Stimulated activated CD8-positive, alpha-beta memory T cell treated with anti-CD3 and anti-CD28 coated beads, Interleukin-4, amount 100 ng/mL, for 24 hours (primary cell): Measurements from ENCODE around the gene KIAA1958.
"Not testable (repeated sequence)": the region's sequence is repeated elsewhere in the genome, so short reads cannot be mapped to it uniquely, and the experiment has no call there.

ENCODE experiments used
- DNase-seq: peaks from one replicate; pipeline ENCODE4 v3.0.0-alpha.2; 2020; ENCODE audit warnings: low read depth

Gene KIAA1958

DNA sequence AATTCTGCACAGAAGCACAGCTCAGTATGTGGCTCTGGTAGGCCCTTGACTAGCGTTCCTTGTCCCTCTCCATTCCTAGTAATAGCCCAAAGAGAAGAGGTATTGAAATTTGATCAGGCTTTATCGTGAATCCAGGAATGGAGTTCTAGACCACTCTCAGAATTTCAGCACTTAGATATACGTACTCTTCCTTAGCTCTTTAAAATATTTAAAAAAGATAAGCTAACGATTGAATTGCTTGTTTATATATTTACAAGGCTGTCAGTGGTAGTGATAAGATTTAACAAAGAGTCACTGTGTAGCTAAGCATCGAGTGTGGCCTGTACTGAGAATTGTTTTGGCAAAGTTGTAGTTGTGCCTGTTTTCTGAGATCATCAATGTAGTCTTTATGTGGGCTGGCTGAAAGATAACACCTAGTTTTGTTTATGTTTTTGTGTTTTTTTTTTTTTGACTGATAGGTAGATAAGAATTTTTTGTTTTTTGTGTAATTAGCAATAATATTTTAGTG lies 2.5 kb downstream of the KIAA1958 start:
- DNase-seq, result no peak

DNA sequence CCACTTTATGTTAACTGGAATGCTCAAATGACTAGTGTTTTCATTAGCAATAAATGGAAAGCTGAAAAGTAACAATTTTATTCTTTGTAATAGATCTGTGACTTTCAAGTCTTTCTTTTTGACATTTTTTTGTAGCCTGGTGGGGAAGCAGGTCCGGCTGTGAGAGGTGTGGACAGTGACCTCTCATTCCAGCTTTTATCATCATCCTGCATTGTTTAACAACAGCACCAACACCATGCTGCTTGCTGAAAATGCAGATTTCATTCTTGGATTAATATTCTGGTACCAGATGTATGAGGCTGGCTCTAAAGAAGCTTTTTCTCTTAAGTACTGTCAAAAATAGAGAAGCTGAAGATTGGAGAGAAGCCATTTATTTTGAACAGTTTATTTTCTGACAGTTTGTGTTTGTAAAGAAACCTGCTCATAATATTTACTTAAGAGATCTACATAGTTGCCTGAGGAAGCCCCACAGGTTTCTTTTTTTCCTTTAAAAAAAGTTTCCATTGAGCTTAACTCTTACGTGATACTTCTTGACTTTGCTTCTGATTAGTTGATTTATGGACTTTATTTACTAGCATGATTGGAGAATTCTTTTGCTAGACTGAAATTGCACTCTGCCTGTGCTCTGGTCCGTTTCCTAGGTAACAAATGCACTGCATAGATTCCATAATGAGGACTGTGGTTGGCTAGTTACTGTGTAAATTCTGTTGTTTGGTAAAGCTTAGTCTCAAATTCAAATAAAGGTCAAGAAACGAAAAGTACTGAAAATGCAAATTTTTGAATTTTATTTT lies 3.4 kb downstream of the KIAA1958 start:
- DNase-seq, result no peak

DNA sequence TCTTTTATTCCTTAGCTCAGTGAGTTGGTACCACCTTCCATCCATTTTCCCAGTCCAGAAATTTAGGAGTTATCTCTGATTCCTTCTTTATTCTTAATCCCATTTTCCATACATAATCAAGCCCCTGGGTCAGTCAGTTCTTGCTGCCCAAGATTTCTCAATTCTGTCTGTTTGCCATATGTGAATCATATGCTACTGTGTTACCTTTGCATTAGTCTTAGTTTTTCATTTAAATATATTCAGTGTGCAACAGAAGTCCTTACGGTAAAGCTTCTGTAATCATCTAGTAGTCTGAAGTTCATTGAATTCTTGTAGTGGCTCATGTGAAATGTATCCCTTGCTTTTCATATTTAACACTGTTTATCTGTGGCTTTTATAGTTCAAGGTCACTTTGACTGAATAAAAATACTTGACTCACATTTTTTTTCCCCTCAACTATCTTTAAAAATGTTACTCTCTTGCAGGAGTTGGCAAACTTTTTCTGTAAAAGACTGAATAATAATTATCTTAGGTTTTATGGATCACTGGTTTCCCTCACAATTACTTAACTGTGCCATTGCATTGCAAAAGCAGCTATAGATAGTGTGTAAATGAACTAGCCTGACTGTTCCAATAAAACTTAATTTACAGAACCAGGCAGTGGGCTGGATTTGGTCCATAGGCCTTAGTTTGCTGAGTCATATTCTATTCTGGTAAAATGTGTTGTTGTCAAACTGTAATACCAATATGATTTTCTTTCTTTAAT lies 6.9 kb downstream of the KIAA1958 start:
- no peak for DNase-seq

DNA sequence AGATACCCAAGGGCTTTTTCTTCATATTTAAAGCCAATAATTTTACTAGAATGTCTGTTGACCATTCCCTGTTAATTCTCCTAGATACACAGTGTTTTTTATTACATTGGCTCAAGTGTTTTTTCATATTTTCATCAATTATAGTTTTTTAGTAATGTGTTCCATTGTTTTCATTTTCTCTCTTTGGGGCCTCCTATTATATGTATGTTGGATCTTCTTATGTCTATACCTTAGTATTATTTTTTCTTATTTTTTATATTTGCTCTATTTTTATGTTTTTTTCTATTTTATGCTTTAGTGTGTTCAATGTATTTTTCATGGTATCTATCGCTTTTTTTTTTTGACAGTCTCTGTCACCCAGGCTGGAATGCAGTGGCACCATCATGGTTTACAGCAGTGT lies 7.5 kb downstream of the KIAA1958 start:
- no peak for DNase-seq

DNA sequence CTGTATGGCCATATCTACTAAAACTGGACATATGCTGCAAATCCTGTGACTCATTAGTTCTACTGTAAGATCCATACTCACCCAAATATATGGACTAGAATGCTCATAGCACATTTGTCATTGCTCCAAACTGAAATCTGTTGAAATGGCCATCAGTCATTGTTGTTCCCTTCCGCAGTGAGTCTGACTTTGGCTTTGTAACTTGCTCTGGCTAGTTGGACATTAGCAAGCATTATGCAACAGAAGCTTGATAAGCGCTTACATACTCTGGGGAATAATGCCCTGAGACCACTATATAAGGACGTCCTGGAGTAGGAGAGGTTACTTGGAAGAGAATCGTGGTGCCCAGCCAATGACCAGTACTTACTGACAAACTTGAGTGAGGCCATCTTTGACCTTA lies 9.0 kb downstream of the KIAA1958 start:
- DNase-seq, result no peak

DNA sequence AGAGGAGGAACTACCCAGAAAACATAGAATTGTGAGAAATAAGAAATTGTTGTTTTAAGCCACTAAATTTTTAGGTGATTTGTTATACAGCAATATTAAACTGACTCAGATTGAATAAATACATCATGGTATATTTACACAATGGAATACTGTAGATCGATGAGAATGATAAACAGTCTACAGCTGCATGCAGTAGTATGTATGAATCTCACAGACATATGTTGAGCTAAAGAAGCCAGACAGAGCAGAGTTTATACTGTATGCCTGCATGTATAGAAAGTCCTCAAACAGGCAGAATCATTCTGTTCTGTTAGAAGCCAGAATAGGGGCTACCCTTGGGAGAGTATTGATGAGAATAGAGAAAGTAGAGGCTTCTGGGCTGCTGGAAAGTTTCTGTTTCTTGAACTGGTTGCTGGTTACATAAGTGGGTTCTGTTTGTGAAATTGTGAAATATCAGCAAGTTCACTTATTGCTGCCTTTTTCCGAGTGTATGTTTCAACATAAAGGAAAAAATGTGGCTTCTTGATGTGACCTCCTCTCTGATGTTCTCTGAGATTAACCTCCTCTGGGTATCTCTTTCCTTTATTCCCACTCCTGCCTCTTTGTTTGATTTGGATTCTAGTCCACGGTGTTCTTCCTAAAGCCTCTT lies 9.6 kb downstream of the KIAA1958 start:
- DNase-seq, result no peak

DNA sequence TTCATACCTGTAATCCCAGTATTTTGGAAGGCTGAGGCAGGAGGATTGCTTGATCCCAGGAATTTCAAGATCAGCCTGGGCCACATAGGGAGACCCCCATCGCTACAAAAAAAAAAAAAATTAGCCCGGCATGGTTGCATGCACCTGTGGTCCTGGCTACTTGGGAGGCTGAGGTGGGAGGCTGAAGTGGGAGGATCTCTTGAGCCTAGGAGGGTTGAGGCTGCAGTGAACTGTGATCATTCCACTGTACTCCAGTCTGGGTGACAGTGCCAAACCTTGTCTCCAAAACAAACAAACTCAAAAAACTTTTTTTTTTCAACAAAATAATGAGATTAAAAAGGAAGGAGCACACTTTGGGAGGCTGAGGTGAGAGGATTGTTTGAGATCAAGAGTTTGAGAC lies 14.2 kb downstream of the KIAA1958 start:
- DNase-seq, result no peak

DNA sequence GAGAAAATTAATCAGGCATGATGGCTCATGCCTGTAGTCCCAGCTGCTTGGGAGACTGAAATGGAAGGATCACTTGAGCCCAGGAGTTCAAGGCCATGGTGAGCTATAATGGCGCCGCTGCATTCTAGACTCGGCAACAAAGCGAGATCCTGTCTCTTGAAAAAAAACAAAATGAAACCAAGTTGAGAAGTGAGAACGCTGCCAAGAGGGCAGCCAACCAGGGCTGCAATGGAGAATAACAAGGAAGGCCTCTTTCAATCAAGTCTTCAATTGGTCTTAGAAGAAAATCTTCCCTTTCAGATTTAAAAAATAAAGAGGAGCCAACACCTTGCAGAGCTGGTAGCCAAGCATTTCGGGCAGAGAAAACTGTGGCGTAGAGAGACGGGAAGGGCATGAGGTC lies 14.7 kb downstream of the KIAA1958 start:
- no peak for DNase-seq

DNA sequence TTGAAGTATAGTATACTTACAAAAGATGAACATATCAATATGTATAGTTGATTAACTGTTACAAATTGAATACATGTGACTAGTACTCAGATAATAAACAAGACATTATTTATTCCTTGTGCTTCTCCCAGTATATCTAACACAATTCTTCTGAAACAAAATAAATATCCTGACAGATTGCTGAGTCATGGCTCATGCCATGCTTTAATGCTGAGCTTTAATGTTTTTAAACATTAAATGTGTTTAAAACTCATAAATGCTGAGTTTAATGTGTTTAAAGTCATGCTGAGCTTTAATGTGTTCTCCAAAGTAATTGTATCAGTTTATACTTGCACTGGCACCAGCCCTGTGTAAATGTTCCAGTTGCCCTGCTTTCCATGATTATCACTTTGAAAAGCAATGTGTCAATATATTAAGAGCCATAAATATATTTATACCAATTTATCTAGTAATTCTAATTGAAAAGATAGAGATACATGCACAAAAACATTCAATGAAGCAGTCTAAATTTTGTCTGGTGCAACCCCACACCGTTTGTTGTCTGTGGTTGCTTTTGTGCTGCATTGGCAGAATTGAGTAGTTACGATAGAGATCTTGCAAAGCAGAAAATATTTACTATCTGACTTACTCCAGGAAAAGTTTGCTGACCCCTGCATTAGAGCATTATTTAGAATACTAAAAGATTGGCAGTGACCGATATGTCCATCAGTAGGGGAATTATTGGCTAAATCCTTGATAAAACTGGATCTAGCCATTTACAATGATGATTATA lies 15.7 kb downstream of the KIAA1958 start:
- DNase-seq, result no peak

DNA sequence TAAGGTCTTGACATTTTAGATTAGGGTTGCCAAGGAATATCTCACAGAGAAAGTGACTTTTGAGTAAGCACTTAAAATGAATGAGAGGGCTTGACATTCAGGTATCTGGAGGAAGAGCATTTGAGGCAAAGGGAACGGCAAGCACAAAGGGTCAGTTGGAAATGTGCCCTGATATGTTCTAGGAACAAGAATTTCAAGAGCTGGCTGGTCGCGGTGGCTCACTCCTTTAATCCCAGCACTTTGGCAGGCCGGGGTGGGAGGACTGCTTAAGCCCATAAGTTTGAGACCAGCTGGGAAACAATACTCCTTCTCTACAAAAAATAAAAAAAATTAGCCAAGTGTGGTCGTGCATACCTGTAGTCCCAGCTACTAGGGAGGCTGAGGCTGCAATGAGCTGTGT lies 16.5 kb downstream of the KIAA1958 start:
- no peak for DNase-seq

DNA sequence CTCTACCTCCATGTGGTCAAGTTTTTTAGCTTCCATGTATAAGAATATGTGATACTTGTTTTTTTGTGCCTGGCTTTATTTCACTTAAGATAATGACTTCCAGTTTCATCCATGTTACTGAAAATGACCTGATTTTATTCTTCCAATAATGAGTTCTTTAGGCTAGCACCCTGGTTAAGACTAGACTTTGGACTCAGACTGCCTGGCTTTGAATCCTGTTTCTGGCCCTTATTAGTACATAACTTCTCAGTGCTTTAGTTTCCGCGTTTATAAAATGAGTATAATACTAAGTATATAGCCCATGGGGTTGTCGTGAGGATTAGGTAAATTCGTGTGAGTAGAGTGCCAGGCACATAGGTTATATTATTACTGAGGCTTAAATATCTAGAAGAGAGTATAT lies 18.5 kb downstream of the KIAA1958 start:
- no peak for DNase-seq

DNA sequence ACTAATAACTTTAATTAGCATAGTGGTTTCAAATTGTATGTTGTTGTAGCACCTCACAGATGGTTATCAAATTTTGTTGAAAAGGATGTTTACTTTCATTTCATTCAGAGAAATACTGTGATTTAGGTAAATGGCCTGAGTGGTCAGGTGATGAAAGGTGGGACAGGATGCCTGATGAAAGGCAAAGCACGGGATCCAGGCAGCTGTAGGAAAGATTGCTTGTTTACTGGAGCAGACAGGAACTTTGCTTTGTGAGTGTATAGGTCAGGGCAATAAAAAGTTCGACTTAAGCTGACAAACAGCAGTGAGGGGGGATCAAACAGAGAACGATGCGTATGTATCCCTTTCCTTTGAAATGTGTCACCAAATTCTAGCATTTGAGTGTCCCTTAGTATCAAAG lies 19.0 kb downstream of the KIAA1958 start:
- DNase-seq, result no peak

DNA sequence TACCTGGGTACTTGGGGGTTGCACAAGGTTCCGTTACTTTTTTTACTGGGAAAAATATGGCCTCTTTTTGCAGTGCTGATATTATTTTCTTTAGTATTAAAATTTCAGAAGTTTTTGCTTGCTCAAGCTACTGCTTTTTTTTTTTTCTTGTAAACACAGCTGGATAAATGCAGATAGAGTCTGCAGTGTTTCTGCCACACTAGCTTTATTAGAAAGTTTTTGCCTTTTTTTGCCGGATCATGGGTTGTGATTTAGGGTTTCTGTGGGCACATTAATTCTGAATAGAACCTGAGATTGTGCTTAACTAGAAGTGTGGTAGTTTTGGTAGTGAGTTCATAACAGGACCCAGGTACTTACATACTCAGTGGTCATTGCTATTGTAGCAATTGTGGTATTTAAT lies 19.9 kb downstream of the KIAA1958 start:
- DNase-seq, result no peak

DNA sequence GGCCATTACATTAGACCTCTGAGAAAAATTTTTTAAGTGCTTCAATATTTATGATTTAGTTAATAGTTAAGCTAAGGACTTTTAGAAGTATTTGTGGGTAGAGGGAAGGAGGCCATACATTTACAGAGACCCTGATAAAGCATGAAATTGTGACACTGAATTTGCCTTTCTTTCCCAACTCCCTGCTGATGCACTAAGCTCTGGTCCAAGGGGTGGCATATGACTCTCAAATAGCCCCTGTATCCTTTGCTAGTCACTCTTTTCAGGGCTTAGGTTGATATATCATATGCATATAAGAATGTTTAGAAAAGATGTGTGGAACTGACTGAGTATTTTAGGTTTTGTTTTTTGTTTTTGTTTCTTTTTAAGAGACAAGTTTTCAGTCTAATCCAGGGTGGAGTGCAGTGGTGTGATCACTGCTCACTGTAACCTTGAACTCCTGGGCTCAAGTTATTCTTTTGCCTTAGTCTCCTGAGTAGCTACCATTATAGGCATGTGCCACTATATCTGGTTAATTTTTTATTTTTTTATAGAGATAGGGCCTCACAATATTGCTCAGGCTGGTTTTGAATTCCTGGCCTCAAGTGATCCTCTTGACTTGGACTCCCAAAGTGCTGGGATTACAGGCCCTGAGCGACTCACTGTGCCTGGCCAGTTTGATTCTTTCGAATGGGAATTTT lies 20.5 kb downstream of the KIAA1958 start:
- no peak for DNase-seq

DNA sequence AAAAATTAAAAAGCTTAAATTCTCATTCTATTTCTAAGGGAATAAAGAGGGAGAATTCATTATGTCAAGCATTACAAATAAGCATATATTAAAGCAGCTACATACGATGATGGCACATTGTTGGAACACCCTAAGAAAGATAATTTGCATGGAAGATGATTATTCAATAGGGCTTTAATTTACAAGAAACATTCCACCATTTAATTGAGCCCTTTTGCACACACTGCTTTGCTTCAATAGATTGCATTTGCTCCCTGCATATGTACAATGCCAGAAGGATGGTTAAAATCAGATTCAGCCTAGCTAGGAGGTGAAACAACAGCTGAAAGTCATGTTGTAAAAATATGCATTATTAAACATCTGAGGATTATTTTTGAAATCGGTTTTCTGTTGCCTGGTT lies 21.8 kb downstream of the KIAA1958 start:
- DNase-seq, result no peak

DNA sequence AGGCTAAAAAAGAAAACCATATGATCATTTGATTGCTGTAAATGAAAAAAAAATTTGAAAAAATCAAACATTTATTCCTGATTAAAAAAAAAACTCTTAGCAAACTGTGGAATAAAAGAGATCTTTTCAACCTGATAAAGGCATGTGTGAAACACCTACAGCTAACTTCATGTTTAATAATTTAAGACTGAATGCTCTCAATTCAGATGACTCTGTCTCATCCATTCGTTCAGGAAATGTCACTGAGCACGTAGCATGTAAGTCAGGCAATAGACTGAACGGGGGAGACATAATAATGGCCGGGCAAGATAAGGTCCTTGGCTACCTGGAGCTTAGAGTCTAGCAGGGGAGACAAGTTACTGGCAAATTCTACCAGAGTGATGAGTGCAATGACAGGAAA lies 25.8 kb downstream of the KIAA1958 start:
- DNase-seq, result not testable (repeated sequence)

DNA sequence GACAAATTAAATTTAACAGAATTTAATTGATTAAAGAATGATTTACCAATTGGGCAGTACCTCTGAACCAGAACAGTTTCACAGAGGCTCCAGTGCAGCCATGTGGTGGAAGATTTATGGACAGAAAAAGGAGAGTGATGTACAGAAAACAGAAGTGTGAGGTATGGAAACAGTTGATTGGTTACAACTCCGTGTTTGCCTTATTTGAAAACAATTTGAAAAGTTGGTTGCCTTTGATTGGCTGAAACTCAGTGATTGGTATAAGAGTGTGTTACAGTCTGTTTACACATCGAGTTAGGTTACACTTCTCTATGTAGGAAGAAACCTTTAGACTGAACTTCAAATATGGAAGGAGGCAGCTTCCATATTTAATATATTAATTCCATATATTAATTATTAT lies 30.1 kb downstream of the KIAA1958 start:
- DNase-seq, result no peak

DNA sequence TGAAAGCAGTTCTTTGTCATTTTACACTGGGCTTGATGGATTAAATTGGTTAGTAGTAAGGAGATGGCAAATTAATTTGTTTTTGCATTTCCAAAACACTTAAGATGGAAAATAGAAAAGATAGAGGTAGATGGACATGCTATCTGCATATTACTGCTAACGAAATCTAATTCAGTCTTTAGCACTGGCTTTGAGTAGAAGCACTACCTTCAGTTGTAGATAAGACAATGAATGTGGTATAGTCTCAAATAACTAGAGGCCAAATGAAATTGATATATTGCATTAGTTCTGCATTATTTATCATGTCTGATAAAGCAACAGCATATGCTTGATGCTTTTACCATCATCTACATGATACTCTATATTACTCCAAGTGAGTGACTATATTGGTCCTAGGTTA lies 33.4 kb downstream of the KIAA1958 start:
- no peak for DNase-seq

DNA sequence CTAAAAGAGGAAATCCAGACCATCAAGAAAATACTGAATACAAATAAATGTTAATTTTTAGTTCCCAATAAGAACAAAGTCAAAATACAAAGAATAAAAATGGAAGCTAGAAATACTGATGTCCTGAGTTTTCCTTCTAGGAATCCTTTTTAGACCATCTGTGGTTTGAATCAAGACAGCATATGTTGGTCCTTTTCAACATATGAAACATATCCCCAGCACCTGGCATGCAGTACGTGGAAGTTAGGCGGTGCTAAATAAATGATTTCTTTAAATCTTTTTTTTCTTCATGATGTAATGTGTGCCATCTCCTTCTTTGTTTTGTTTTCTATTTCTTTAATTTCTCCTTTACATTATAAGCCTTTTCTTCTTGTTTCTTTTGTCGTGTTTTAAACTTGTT lies 34.0 kb downstream of the KIAA1958 start:
- DNase-seq, result no peak

DNA sequence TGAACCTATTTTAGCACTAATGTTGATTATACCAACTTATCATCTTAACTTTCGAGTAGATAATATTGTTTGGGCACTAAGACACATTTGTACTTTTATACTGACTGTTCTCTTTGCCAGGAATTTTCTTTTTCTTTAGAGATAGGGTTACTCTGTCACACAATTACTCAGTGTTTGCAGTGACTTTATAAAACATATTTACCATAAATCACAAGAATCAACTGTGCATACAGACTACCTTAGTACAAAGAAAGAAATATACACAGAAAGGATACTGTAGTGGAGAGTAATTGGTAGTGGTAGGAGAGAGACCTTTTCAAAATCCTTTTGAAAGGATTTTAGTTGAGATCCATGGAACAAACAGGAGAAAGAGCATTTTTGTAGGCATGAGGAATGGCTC lies 40.3 kb downstream of the KIAA1958 start:
- no peak for DNase-seq

DNA sequence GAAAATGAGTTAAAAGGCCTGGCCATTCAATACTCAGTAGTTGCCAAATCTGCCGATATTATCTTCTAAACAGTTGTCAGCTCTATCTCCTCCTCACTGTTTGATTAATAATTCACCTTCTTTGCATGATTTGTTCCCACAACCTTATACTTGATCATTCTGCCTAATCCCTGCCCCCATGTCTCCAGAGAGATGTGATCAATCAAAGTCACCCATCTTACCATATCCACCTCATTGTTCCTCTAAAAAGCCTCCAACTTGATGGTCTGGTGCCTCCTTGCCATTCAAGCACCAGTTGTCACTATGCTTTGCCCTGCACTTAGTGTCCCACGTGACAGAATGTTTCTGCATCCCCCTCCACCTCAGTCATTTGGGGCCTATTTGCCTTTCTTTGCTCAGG lies 41.3 kb downstream of the KIAA1958 start:
- no peak for DNase-seq

DNA sequence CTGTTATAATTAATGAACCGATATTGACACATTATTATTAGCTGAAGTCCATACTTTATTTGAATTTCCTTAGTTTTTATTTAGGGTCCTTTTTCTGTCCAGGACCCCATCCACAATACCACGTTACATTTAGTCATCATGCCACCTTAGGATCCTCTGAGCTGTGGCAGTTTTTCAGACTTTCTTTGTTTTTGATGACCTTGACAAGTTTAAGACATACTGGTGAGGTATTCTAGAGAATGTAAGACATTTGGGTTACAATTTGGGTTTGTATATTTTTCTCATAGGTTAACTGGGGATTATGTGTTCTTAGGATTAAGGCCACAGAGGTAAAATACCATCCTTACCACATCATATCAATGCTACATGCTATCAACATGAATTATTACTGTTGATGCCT lies 42.7 kb downstream of the KIAA1958 start:
- DNase-seq, result no peak
